H9 (cell line): Measurements from ENCODE around the gene UNC13C. TPM values are rescaled to one million over a fixed set of nuclear protein-coding genes. Genes with fewer than 3 reads are reported as not detected.

ENCODE experiments used
- DNase-seq: peaks from one replicate; pipeline ENCODE4 v3.0.0-alpha.2; 2017
- H2AFZ ChIP-seq: one replicate; pipeline ENCODE4 v1.6.1; 2013; ENCODE audit warnings: mild to moderate bottlenecking, low read length, control low read depth, moderate library complexity
- H2AK5ac ChIP-seq: 2 replicates; pipeline ENCODE4 v1.6.1; 2013; ENCODE audit warnings: low read length, control low read depth, mixed read lengths; ENCODE audit not compliant: insufficient read length
- H2BK120ac ChIP-seq: one replicate; pipeline ENCODE4 v1.6.1; 2013; ENCODE audit warnings: low read depth, mild to moderate bottlenecking, low read length, control low read depth, inconsistent platforms; ENCODE audit not compliant: poor library complexity, severe bottlenecking
- H2BK12ac ChIP-seq: 2 replicates; pipeline ENCODE4 v1.6.1; 2013; ENCODE audit warnings: low read length, control low read depth, mixed read lengths, low read depth; ENCODE audit not compliant: insufficient read length
- H2BK15ac ChIP-seq: 2 replicates; pipeline ENCODE4 v1.6.1; 2013; ENCODE audit warnings: low read depth, low read length, control low read depth
- H2BK20ac ChIP-seq: one replicate; pipeline ENCODE4 v1.6.1; 2013; ENCODE audit warnings: low read depth, mild to moderate bottlenecking, low read length, control low read depth, inconsistent platforms; ENCODE audit not compliant: poor library complexity, severe bottlenecking
- H2BK5ac ChIP-seq: 2 replicates; pipeline ENCODE4 v1.6.1; 2013; ENCODE audit warnings: low read length, control low read depth, mixed read lengths; ENCODE audit not compliant: insufficient read length
- H3K14ac ChIP-seq: 2 replicates; pipeline ENCODE4 v1.6.1; 2013; ENCODE audit warnings: low read length, control low read depth; ENCODE audit not compliant: insufficient read depth
- H3K18ac ChIP-seq: 2 replicates; pipeline ENCODE4 v1.6.1; 2013; ENCODE audit warnings: low read depth, mild to moderate bottlenecking, mixed read lengths, low read length, control low read depth; ENCODE audit not compliant: insufficient read length
- H3K23ac ChIP-seq: 2 replicates; pipeline ENCODE4 v1.6.1; 2013; ENCODE audit warnings: low read length, control low read depth, mixed read lengths, low read depth; ENCODE audit not compliant: insufficient read length
- H3K23me2 ChIP-seq: 2 replicates; pipeline ENCODE4 v1.6.1; 2013; ENCODE audit warnings: low read depth, mild to moderate bottlenecking, mixed read lengths, low read length, control low read depth; ENCODE audit not compliant: insufficient read length, poor library complexity, severe bottlenecking
- H3K27ac ChIP-seq: 2 replicates; pipeline ENCODE4 v1.5.1; 2013; ENCODE audit warnings: low read length, control low read depth, mixed read lengths, low read depth; ENCODE audit not compliant: insufficient read length
- H3K27me3 ChIP-seq: 2 replicates; pipeline ENCODE4 v1.6.1; 2013; ENCODE audit warnings: low read length, control low read depth, inconsistent platforms; ENCODE audit not compliant: insufficient read depth
- H3K4ac ChIP-seq: 2 replicates; pipeline ENCODE4 v1.6.1; 2013; ENCODE audit warnings: low read depth, mild to moderate bottlenecking, control low read depth, inconsistent platforms, low read length, moderate library complexity
- H3K4me1 ChIP-seq: 2 replicates; pipeline ENCODE4 v1.6.1; 2013; ENCODE audit warnings: low read length, control low read depth, inconsistent platforms; ENCODE audit not compliant: insufficient read depth
- H3K4me2 ChIP-seq: 2 replicates; pipeline ENCODE4 v1.6.1; 2013; ENCODE audit warnings: low read length, control low read depth, mixed read lengths; ENCODE audit not compliant: insufficient read length, insufficient read depth
- H3K56ac ChIP-seq: 2 replicates; pipeline ENCODE4 v1.6.1; 2013; ENCODE audit warnings: low read depth, mild to moderate bottlenecking, mixed read lengths, low read length, control low read depth; ENCODE audit not compliant: insufficient read length
- H3K79me1 ChIP-seq: 2 replicates; pipeline ENCODE4 v1.6.1; 2013; ENCODE audit warnings: low read depth, mild to moderate bottlenecking, moderate library complexity, low read length, control low read depth, inconsistent platforms; ENCODE audit not compliant: insufficient read depth, poor library complexity, severe bottlenecking
- H3K79me2 ChIP-seq: 2 replicates; pipeline ENCODE4 v1.6.1; 2013; ENCODE audit warnings: low read length, control low read depth, inconsistent platforms; ENCODE audit not compliant: insufficient read depth
- H3K9ac ChIP-seq: 2 replicates; pipeline ENCODE4 v1.6.1; 2013; ENCODE audit warnings: low read length, control low read depth, mixed read lengths; ENCODE audit not compliant: insufficient read length; ENCODE audit errors: extremely low read depth
- H3K9me3 ChIP-seq: one replicate; pipeline ENCODE4 v1.6.1; 2013; ENCODE audit warnings: low read depth, low read length, inconsistent platforms; ENCODE audit not compliant: control insufficient read depth
- H3T11ph ChIP-seq: one replicate; pipeline ENCODE4 v1.6.1; 2013; ENCODE audit warnings: mild to moderate bottlenecking, low read length, control low read depth, inconsistent platforms
- H4K20me1 ChIP-seq: one replicate; pipeline ENCODE4 v1.6.1; 2013; ENCODE audit not compliant: control insufficient read depth, insufficient read length, insufficient read depth
- H4K5ac ChIP-seq: 2 replicates; pipeline ENCODE4 v1.6.1; 2013; ENCODE audit warnings: low read depth, mild to moderate bottlenecking, mixed read lengths, low read length, control low read depth; ENCODE audit not compliant: insufficient read length
- H4K8ac ChIP-seq: replicated peaks from 2 replicates; pipeline ENCODE4 v1.6.1; 2013; ENCODE audit warnings: low read length, control low read depth, mixed read lengths, low read depth; ENCODE audit not compliant: insufficient read length
- H4K91ac ChIP-seq: 2 replicates; pipeline ENCODE4 v1.6.1; 2013; ENCODE audit warnings: low read depth, mild to moderate bottlenecking, moderate library complexity, mixed read lengths, low read length, control low read depth; ENCODE audit not compliant: insufficient read length
- H3K27ac Mint-ChIP-seq, 3 experiments: 2 replicates in 2 of 3; 3 replicates in 1 of 3; pipeline ENCODE4 v1.8.0; 2020 to 2021; ENCODE audit warnings: mixed read lengths in 3 of 3, mild to moderate bottlenecking in 1 of 3, moderate library complexity in 1 of 3
- H3K27me3 Mint-ChIP-seq: 2 replicates; pipeline ENCODE4 v1.8.0; 2021; ENCODE audit warnings: low read depth, mild to moderate bottlenecking, moderate library complexity, mixed read lengths
- H3K36me3 Mint-ChIP-seq, 3 experiments: 2 replicates in 2 of 3; 3 replicates in 1 of 3; pipeline ENCODE4 v1.8.0; 2020 to 2021; ENCODE audit warnings: low read depth in 3 of 3, mixed read lengths in 3 of 3; ENCODE audit not compliant: insufficient read depth in 1 of 3
- H3K4me1 Mint-ChIP-seq, 2 experiments: 2 replicates each; pipeline ENCODE4 v1.8.0; 2020; ENCODE audit warnings: mixed read lengths in 2 of 2
- H3K4me3 Mint-ChIP-seq, 2 experiments: 2 replicates in 1 of 2; 3 replicates in 1 of 2; pipeline ENCODE4 v1.8.0; 2020 to 2021; ENCODE audit warnings: mild to moderate bottlenecking in 2 of 2, mixed read lengths in 2 of 2, moderate library complexity in 1 of 2
- H3K9me3 Mint-ChIP-seq, 2 experiments: 2 replicates in 1 of 2; 3 replicates in 1 of 2; pipeline ENCODE4 v1.8.0; 2020; ENCODE audit warnings: mild to moderate bottlenecking in 2 of 2, mixed read lengths in 2 of 2, moderate library complexity in 1 of 2
- CTCF ChIP-seq: fragments of 200-600 bp; sonication (generic); conservative IDR thresholded peaks from 3 replicates; pipeline ENCODE4 v1.8.0; 2021; ENCODE audit warnings: antibody characterized with exemption, mild to moderate bottlenecking
- total RNA-seq: library from RNA; stranded (reverse); gene quantifications from 2 replicates; pipeline ENCODE4 v1.2.1, GENCODE V29; 2021

UNC13C gene
- total RNA-seq, 1 experiment from 2014 or later = 0.02 TPM

GRCh38 chr15:54506977-54507524, 528.8 kb downstream of the UNC13C start:
- Histone ChIP-seq H3K23ac (no peak overlapping the region), H3K9ac (no peak overlapping the region), H4K5ac (no peak overlapping the region), H3K4ac (no peak overlapping the region), H4K8ac (no peak overlapping the region), H3K4me1 (no peaks in the 10 kb centered on the region), H3K56ac (no peak overlapping the region), H2BK120ac (no peak overlapping the region), H3K9me3 (no peaks in the 10 kb centered on the region), H3K79me1 (no peaks in the 10 kb centered on the region), H4K91ac (no peak overlapping the region), H3K27me3 (no peaks in the 10 kb centered on the region), H3K27ac (no peak overlapping the region), H3K23me2 (no peaks in the 10 kb centered on the region), H3T11ph (no peak overlapping the region), H2BK15ac (no peak overlapping the region), H3K14ac (no peak overlapping the region), H2AK5ac (no peak overlapping the region), H3K79me2 (no peaks in the 10 kb centered on the region), H2AFZ (no peak overlapping the region), H3K18ac (no peak overlapping the region), H2BK5ac (no peak overlapping the region), H4K20me1 (no peaks in the 10 kb centered on the region), H2BK12ac (no peak overlapping the region), H2BK20ac (no peak overlapping the region), H3K4me2 (no peak overlapping the region)
- Mint-ChIP-seq H3K27me3 (no peaks in the 10 kb centered on the region), H3K4me1 (no peaks in the 10 kb centered on the region), H3K27ac (no peak overlapping the region), H3K4me3 (no peak overlapping the region), H3K36me3 (no peaks in the 10 kb centered on the region), H3K9me3 (no peaks in the 10 kb centered on the region)
- no peak for TF ChIP-seq CTCF
- DNase-seq = no peak
